Endothelial cell of umbilical vein (primary cell): ENCODE data around the gene RAB4B.
"Not testable (repeated sequence)": the region's sequence is repeated elsewhere in the genome, so short reads cannot be mapped to it uniquely, and the experiment has no call there.

Experiments
- FOS ChIP-seq: IDR thresholded peaks from 2 replicates; pipeline ENCODE4 v1.6.1; 2011; ENCODE audit warnings: mild to moderate bottlenecking, low read length, moderate library complexity, borderline replicate concordance; ENCODE audit not compliant: insufficient read depth
- JUN ChIP-seq: IDR thresholded peaks from 2 replicates; pipeline ENCODE4 v1.6.1; 2011; ENCODE audit warnings: borderline replicate concordance, low read depth; ENCODE audit not compliant: insufficient read length, insufficient read depth
- POLR2A ChIP-seq: IDR thresholded peaks from 2 replicates; pipeline ENCODE4 v1.6.1; 2012; ENCODE audit warnings: low read depth, mild to moderate bottlenecking, control low read depth, low read length
- POLR2AphosphoS5 ChIP-seq: IDR thresholded peaks from 2 replicates; pipeline ENCODE4 v1.6.1; 2012; ENCODE audit warnings: low read depth, mild to moderate bottlenecking, control low read depth, low read length, moderate library complexity; ENCODE audit not compliant: insufficient read depth
- TF ChIP-seq, protein P1 (sequence below), 2 donors: IDR thresholded peaks; 1 replicate in 1 of 2; 2 replicates in 1 of 2; pipeline ENCODE4 v1.5.1; 2011; ENCODE audit warnings: low read length in 2 of 2, mild to moderate bottlenecking in 2 of 2, moderate library complexity in 2 of 2, control low read depth in 1 of 2, inconsistent platforms in 1 of 2, low read depth in 1 of 2; ENCODE audit not compliant: insufficient read depth in 1 of 2; ENCODE audit errors: extremely low read depth in 1 of 2

DNA sequence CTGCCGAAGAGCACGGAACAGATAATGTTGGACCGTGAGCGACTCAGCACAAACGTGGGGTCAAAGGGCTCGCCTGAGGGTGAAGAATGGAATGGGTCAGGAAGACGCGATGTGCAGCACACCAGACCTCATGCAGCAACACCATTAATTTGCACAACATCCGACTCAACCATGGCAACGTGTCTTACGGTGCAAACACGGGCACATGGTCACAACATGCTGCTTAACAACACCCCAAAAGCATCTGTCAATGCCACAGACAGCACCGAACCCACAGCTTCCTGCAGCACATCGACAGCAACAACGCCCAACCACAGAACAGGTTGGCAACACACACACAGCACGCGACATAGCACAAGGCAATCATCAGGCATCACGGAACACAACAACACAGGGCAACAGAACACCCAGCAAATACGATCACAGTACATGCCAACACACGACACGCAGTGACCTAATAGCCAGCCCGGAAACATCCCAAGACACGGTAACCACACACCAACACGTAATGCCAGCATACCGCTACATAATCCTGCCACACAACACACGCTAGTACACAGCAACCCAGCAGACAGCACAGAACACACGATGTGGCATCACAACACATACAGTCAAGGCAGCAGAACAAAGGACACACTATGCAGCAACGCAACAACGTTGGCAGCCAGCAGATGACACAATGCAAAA, 48.8 kb downstream of the RAB4B start:
- TF ChIP-seq, protein P1, sequence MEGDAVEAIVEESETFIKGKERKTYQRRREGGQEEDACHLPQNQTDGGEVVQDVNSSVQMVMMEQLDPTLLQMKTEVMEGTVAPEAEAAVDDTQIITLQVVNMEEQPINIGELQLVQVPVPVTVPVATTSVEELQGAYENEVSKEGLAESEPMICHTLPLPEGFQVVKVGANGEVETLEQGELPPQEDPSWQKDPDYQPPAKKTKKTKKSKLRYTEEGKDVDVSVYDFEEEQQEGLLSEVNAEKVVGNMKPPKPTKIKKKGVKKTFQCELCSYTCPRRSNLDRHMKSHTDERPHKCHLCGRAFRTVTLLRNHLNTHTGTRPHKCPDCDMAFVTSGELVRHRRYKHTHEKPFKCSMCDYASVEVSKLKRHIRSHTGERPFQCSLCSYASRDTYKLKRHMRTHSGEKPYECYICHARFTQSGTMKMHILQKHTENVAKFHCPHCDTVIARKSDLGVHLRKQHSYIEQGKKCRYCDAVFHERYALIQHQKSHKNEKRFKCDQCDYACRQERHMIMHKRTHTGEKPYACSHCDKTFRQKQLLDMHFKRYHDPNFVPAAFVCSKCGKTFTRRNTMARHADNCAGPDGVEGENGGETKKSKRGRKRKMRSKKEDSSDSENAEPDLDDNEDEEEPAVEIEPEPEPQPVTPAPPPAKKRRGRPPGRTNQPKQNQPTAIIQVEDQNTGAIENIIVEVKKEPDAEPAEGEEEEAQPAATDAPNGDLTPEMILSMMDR (IDR thresholded peaks at IDR 0.05; ENCODE audit: extremely low read depth in 1 of 2, insufficient read depth in 1 of 2, low read depth in 1 of 2, low read length in 2 of 2) = not testable (repeated sequence)
- TF ChIP-seq JUN, POLR2A, FOS, POLR2AphosphoS5: not testable (repeated sequence)
